Measurements from ENCODE around the gene LIFR. TPM values are rescaled to one million over a fixed set of nuclear protein-coding genes. Genes with fewer than 3 reads are reported as not detected.
A peak's percentile ranks its signal among the peaks of the same experiment; 100 is the strongest.

LIFR gene
- total and polyA plus RNA-seq, 12 donors = 6.0 to 58.8 (median 41.8) TPM

DNA sequence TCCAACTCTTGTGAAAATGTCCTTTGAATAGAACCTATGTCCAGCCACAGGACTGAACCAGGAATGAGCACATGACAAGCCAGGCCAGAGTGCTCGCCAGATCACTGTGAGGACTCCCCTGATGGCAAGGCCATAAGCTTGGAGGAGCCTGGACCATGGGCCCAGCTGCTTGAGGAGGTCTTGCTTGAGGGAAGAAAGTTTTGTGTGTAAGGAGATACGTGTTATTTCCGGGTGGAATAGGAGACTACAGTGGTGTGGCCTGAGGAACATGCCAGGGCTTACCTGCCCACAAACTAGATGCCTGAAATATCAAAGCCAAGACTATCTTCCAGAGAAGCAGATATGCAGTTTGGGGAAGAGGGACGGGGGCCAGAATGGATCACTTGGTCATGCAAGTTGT, 84.7 kb downstream of the LIFR start:
- DNase-seq (no peak), ATAC-seq (no peak)
- H3K27ac ChIP-seq = no peak overlapping the region
- 95 to 98% methylated on average over 4 of the region's 4 CpGs for WGBS, 2 donors
- H3K9me3 ChIP-seq = no peaks in the 10 kb centered on the region
- H3K27me3 ChIP-seq = peaks cover 0 to 61% (median 0%) of the 10 kb centered on the region in 7 donors
- intact Hi-C loops (cut with DNase I) = loop anchor here in 1 of 10 donors (5.0 kb wide), 1 partner anchor 46 kb away; no protein-coding TSS in a partner anchor
- H3K36me3 ChIP-seq = peaks cover 0 to 6% (median 0%) of the 10 kb centered on the region in 9 donors
- peaks cover 22 to 50% (median 39%) of the 10 kb centered on the region in 9 donors for H3K4me1 ChIP-seq
- H3K4me3 ChIP-seq = no peak overlapping the region
- TF ChIP-seq CTCF (IDR thresholded peaks at IDR 0.05) = no peak

DNA sequence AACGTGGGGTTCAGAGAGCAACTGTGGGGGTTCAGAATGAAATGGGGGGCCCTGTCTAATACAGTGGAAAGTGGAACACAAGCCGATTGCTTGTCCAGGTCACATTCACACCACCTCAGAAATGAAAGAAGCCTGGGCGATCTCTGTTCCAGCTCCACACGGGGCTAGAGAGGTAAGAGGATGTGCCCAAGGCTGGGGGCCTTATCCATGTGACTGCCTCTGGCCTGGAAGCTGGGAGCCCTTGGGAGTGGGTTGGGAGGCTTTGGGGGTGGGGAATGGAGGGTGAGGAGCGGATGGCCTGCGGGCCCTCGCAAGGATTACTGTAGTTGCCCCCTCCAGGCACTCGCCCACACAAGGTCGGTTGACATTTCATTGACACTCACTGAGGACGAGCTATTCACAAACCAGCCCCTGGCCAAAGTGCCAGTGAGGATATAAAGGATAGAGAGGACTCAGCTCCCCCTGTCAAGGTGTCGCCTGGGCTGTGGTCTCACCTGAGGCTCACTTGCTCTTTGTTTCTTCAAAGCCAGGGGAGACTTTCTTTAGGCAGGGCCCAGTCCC, 86.7 kb downstream of the LIFR start:
- no peak for TF ChIP-seq CTCF (IDR thresholded peaks at IDR 0.05)
- H3K9me3 ChIP-seq = no peaks in the 10 kb centered on the region
- H3K27me3 ChIP-seq = peaks cover 0 to 63% (median 0%) of the 10 kb centered on the region in 7 donors
- WGBS, 2 donors = 91 to 92% methylated on average over 11 of the region's 11 CpGs
- no peak for ATAC-seq
- no peaks in the 10 kb centered on the region for H3K36me3 ChIP-seq
- no peak for DNase-seq
- no peak overlapping the region for H3K4me3 ChIP-seq
- peaks cover 29 to 69% (median 56%) of the 10 kb centered on the region in 9 donors for H3K4me1 ChIP-seq
- intact Hi-C loops (cut with DNase I) = loop anchor here in 1 of 10 donors (5.0 kb wide), 1 partner anchor 48 kb away; no protein-coding TSS in a partner anchor
- peak overlapping the region in 8 of 10 donors; percentile 31 to 87 (median 58) for H3K27ac ChIP-seq

DNA sequence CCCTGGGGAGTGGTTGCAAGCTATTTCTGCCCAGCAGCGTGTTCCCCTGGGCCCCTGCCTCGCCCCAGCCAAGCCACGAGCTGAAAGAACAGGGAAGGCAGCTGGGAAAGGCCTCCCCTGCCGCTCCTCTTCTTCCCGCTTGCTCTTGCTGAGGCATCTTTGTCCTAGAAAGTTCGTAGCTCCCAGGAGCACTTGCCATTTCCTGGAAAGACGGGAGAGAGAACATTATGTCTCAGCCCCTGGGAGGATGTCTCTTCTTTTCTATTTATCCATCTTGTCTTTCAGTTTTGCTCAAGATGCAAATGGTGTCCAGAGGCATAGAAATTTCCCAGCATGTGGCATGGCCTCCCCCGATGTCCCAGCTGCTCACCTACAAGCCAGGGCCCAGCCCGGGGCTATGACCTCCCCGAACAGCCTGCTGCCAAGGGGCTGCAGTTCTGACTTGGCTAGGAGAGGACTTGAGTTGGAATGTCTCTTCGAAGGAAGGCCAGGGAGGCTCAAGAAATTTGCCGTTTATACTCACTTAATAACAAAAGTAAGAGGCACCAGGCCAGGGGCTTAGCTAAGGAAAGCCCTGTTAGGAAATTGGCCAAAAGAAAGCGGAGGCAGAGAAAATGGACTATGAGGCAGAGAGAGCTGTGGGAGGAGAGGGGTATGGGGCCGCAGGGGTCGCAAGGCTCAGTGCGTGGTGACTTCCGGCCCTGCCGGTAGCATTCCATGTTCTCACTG, 87.3 kb downstream of the LIFR start:
- Histone ChIP-seq H3K27me3 (peaks cover 0 to 63% (median 0%) of the 10 kb centered on the region in 7 donors), H3K9me3 (no peaks in the 10 kb centered on the region), H3K4me3 (no peak overlapping the region), H3K36me3 (no peaks in the 10 kb centered on the region), H3K27ac (peak overlapping the region; percentile 21 to 87 (median 74)), H3K4me1 (peaks cover 29 to 76% (median 63%) of the 10 kb centered on the region in 9 donors)
- WGBS, 2 donors = 59 to 62% methylated on average over 18 of the region's 18 CpGs
- peak in 6 of 8 donors; percentile 20 to 54 (median 42) for ATAC-seq
- intact Hi-C loops (cut with DNase I) = no loop called here
- DNase-seq = peak; percentile 70 to 72
- TF ChIP-seq CTCF (IDR thresholded peaks at IDR 0.05) = no peak

- Histone ChIP-seq H3K4me1 (peaks cover 35 to 83% (median 72%) of the 10 kb centered on the region in 9 donors), H3K4me3 (no peak overlapping the region), H3K9me3 (no peaks in the 10 kb centered on the region), H3K27me3 (peaks cover 0 to 62% (median 0%) of the 10 kb centered on the region in 7 donors), H3K27ac (peak overlapping the region; percentile 8 to 87 (median 76)), H3K36me3 (no peaks in the 10 kb centered on the region)
- intact Hi-C loops (cut with DNase I) = no loop called here
- ATAC-seq (peak in 2 of 8 donors; percentile 11 to 17), DNase-seq (no peak)
- no peak for TF ChIP-seq CTCF (IDR thresholded peaks at IDR 0.05)
- WGBS, 2 donors = 74 to 77% methylated on average over 12 of the region's 12 CpGs
Measured at GRCh38 chr5:38468202-38468673, 88.2 kb downstream of the LIFR start.
